ENCODE results near the gene TAF12.
"Not testable (repeated sequence)": the region's sequence is repeated elsewhere in the genome, so short reads cannot be mapped to it uniquely, and the experiment has no call there.

TAF12 gene, protein sequence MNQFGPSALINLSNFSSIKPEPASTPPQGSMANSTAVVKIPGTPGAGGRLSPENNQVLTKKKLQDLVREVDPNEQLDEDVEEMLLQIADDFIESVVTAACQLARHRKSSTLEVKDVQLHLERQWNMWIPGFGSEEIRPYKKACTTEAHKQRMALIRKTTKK

DNA sequence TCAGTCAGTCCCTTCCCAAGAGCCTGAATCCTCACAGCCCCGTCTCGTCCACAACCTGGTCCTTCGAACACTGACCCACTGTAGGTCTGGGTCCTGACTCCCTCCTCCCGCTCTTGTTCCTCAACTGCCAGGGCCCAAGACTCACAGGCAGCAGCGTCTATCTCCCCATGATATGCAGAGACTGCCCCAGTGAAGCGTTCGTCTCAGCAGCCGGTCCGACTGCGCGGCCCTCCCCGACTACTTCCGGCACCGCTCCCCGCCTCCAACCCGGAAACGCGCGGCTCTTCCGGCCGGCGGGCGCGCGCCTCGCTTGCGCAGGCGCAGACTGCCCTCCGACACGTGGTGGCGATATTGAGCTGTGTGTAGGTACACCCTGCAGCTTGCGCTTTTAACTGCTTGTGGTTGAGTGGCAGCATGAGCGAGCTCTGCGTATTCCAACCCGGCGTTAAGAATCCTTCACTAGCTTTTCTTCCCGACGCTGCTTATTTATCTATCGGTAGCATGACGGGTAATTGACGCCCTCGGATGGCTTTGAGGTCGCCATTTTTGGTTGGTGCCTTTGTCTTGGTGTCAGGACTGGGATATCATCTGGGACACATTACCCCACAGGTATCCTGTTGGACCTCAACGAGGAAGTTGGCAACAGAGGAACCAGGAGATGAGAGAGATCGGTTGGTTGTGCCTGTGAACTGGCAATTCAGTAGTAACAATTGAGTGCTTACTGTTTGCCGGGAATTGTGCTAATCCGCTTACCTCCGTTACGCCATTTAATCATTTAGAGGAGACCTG, at the start of gene TAF12:
Gene TAF12 (minus strand): TSS at position 221 of the 789 bp plus-strand sequence. CDS start 20,986 bp downstream, outside the sequence.
- no peak for FAIRE-seq

DNA sequence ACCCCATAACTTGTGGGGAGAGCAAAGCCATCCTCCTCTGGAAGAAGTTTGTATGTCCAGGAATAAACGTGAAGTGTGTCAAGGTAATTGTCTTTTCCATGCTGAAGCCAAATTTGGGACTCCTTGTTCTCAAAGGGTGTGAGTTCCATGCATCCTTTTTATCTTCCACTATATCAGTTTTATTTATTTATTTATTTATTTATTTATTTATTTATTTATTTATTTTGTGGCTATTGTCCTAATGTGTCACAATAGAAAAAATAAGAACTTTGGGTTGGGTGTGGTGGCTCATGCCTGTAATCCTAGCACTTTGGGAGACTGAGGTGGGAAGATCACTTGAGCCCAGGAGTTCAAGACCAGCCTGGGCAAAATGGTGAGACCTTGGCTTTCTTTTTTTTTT, 48.8 kb upstream of the TAF12 start:
- FAIRE-seq = not testable (repeated sequence)

DNA sequence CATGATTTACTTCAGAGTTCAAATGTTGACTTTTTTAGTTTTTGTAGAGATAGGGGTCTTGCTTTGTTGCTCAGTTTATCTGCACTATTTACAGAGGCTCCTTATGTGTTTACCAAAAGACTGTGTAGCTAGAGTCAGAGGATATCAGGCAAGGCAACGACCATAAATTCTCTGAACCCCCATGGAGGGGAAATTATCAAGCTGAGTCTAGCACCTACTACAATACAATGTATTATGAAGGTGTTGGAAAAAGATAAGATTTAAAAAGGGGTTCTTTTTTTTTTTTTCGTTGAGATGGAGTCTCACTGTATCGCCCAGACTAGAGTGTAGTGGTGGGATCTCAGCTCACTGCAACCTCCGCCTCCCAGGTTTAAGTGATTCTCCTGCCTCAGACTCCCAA, 42.1 kb upstream of the TAF12 start:
- no peak for FAIRE-seq

DNA sequence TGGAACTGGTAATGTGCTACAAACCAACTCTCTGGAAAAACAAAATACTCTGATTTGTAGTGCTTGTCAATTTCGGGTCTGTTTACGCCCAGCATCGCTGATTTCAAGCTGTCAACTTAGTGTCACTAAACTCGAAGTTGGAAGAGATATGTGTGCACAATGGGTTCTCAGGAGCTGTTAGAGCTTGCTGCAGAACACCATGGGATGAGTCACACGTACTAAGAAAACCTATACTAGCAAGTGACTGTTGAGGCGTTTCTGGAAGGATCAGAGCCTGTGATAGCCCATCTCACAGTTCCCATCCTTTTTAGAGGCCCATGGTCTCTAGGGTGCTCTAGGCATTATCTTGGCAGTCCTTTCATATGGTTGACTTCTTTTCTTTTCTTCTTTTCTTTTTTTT, 40.0 kb upstream of the TAF12 start:
- no peak for FAIRE-seq

DNA sequence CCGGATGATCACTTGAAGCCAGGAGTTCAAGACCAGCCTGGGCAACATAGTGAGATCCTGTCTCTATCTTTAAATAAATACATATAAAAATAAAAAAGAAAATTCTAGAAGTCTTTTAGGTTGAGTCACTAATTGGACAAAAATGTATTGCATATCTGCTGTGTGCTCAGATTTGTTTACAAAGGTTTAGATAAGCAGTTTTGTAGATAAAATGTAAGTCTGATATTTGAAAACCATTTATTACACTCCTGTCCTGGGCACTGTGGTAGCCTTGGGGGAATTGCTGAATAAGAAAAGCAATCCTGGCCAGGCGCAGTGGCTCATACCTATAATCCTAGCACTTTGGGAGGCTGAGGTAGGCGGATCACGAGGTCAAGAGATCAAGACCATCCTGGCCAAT, 37.3 kb upstream of the TAF12 start:
- no peak for FAIRE-seq

DNA sequence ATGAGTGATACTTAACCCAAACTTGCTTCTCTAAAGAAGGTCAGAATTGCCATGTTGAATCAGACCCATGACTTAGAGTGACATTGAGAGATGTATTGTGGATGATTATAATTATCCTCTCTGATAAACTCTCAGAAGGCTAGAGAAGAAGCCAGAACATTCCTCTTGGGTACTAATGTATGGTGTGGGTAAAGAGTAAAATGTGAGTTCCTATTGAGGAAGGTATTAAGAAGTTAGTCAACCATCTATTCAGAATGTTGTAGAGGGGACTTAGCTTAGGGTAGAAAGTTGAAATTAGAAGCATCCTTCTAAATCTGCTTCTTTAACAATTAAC, 33.0 kb upstream of the TAF12 start:
- FAIRE-seq = no peak

DNA sequence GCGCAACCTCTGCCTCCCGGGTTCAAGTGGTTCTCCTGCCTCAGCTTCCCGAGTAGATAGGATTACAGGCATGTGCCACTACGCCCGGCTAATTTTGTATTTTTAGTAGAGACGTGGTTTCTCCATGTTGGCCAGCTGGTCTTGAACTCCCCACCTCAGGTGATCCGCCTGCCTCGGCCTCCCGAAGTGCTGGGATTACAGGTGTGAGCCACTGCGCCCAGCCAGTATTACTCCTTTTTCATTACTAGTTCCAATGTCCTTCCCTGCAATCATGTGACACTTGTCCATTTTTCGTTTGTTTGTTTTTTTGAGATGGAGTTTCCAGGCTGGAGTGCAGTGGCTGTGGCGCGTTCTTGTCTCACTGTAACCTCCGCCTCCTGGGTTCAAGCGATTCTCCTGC, 30.1 kb upstream of the TAF12 start:
- FAIRE-seq = not testable (repeated sequence)

DNA sequence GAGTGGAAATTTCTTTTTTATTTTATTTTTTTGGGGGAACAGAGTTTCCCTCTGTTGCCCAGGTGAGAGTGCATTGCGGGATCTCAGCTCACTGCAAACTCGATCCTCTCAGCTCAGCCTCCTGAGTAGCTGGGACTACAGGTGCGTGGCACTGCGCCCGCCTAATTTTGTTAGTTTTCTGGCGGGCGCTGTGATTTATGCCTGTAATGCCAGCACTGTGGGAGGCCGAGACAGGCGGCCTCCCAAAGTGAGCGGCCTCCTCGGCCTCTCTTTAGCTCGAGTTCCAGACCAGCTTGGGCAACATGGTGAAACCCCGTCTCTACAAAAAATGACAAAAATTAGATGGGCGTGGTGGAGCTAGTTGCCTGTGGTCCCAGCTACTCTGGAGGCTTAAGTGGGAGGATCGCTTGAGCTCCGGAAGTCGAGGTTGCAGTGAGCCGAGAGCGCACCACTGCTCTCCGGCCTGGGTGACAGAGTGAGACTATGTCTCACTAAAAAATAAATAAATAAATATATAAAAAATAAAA, 28.4 kb upstream of the TAF12 start:
- no peak for FAIRE-seq

DNA sequence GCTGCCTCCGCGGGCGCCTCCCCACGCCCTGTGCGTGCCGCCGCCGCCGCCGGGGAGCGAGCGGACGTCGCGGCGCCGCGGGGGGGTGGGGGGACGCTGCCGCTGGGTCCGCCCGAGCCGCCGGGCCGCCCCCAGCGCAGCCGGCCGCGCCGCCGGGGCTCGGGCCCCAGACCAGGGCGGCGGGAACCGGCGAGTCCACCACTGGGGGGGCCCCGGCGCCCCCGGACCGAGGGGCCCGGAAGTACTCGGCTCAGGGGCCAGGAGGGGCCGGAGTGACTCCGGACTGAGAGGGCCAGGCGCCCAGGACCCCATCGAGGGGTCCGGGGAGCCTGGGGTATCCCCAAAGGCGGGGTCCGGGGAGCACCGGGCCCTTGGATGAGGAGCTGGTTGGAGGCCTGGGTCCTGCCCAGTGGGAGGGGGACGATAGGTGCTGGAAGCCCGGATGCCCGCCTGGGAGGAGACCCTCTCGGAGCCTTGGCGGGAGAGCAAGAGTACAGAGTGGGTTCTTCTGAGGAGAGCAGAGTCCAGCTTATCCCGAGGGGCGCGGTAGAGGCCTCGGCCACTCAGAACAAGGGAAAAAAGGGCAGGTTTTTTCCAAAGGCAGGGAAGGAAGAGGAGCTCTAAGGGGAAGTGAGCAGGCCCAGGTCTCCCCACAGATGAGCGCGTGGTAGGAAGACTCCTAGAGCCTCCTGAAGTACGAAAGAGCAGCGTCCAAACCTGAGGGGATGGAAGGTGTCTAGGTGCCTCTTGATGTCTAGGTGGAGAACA, 26.3 kb upstream of the TAF12 start:
- FAIRE-seq = no peak

DNA sequence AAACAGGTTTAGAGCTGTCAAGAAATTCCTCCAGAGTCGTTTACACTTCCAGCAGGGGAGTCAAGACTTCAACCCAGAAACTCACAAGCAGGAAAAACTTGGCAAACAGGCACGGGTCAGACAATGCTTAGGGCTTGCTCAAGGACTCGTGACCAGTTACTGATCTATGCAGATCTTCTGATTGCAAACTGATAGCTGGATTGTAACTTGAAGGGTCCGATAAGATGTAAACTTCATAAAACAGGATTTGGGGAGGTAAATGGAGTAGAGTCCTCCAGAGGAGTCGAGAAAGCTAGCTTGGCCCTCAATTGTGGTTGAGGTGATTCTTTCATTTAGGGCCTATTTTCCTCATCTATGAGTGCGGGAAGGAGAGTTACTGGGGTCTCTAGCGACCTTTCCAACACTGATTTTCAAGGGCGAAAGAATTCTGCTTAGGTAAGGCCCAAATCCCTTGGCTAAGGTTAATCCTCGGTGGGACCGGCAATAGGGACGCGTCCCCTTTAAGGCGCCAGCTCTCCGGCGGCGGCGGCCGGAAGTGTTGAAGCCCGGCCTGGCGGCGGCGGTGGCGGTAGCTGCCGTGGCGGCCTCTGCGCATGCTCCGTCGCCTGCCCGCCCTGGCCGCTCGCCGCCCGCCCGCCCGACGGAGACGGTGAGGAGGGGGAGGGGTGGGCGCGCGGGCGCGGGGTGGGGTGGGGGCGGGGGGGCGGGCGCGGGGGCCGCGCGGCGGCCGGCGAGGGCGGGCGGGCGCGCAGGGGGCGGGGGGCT, 25.5 kb upstream of the TAF12 start, which contains the start of gene GMEB1:
Gene GMEB1 (plus strand): TSS at position 594 of the 765 bp plus-strand sequence. CDS start 14,829 bp downstream, outside the sequence.
- no peak for FAIRE-seq

DNA sequence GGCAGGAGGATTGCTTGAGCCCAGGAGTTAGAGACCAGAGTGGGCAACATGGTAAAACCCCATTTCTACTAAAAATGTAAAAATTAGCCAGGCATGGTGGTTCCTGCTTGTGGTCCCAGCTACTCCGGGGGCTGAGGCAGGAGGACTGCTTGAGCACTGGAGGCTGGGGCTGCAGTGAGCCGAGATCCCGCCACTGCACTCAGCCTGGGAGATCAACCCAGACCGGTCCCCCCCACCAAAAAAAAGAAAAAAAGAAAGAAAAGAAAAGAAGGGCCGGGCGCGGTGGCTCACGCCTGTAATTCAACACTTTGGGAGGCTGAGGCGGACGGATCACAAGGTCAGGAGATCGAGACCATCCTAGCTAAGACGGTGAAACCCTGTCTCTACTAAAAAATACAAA, 23.9 kb upstream of the TAF12 start:
- no peak for FAIRE-seq

DNA sequence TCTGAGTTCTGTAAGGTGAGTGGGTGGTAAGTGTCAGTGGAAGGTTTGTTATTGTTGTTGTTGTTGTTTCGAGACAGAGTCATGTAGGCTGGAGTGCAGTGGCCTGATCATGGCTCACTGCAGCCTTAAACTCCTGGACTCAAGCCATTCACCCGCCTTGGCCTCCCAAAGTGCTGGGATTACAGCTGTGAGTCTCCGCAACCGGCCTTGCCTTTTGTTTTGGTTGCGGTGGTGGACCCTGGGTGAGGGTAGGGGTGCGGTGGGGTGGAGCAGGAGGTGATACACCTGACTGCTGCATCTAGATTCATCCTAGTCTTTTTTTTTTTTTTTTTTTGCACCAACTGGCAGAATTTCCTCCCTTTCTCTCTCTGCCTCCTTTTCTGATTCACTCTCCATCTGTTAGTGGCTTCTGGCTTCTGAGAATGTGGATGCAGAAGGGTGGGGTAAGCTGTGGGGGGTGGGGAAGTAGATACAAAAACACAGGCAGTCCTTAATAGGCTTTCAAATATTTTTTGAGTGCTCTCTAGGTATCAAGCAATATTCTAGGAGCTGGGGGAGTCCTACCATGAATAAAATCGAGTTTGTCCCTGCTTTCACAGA, 21.1 kb upstream of the TAF12 start:
- FAIRE-seq = no peak

DNA sequence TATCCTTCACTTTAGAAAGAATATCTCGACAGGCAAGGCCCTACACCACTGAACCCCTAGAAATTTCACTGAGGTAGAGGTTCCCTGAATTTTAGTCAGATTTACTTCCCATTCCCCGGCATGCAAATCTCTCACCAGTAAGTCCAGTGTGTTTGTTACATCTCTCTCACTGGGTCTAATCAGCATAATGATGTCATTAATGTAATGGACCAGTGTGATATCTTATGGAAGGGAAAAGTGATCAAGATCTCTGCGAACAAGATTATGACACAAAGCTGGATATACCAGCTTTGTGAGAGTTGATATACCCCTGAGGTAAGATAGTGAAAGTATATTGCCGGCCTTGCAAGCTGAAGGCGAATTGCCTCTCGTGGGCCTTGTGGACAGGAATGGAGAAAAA, 13.5 kb upstream of the TAF12 start:
- no peak for FAIRE-seq

DNA sequence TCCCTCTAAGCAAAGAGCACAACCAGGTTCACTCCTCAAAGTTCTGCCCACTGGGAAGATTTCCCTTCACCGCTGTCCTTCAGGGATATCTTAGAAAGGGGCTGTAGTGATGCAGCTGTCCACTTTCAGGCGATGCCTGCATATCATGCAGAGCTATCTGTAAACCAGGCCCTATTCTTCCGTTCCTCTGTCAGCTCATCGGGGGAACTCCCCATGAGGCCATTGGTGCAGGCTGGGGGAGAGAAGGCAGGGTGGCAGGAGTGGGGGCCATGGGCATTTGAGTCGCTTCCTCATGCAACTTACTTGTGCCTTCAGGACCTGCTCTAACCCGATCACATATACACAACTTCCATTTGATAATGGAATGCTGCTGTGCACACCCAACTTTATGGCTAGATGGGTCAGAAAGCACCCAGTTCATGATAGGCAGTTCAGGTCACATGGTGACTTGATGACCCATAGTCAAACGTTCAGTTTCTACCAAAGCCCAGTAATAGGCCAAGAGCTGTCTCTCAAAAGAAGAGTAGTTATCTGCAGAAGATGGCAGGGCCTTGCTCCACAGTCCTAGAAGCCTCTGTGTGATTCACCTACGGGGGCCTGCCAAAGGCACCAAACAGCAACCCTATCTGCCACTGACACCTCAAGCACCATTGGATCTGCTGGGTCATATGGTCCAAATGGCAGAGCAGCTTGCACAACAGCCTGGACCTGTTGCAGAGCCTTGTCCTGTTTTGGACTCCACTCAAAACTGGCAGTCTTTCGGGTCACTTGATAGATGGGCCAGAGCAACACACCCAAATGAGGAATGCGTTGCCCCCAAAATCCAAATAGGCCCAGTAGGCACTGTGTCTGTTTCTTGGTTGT, 12.8 kb upstream of the TAF12 start:
- not testable (repeated sequence) for FAIRE-seq

DNA sequence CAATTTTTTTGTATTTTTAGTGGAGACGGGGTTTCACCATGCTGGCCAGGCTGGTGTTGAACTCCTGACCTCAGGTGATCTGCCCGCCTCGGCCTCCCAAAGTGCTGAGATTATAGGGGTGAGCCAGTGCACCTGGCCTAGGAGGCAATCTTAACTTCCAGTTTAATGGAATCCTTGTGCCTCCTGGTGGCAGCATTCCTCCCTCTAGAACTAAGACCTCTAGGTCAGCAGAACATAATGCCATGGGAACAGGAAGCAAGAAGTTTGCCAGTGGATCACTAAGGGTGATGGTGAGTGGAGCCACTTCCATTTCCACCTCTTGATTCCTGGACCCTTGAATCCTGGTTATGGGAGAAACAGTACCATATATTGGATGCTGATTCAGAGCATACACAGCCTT, 11.0 kb upstream of the TAF12 start:
- not testable (repeated sequence) for FAIRE-seq

DNA sequence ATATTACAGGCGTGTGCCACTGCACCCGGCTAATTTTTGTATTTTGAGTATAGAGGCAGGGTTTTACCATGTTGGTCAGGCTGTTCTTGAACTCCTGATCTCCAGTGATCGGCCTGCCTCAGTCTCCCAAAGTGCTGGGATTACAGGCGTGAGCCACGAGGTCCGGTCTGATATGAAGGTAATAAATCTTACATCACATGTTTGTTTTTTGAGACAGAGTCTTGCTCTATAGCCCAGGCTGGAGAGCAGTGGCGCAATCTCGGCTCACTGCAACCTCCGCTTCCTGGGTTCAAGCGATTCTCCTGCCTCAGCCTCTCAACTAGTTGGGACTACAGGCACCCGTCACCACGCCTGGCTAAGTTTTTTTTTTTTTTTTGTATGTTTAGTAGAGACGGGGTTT, 10.2 kb upstream of the TAF12 start:
- FAIRE-seq = not testable (repeated sequence)

DNA sequence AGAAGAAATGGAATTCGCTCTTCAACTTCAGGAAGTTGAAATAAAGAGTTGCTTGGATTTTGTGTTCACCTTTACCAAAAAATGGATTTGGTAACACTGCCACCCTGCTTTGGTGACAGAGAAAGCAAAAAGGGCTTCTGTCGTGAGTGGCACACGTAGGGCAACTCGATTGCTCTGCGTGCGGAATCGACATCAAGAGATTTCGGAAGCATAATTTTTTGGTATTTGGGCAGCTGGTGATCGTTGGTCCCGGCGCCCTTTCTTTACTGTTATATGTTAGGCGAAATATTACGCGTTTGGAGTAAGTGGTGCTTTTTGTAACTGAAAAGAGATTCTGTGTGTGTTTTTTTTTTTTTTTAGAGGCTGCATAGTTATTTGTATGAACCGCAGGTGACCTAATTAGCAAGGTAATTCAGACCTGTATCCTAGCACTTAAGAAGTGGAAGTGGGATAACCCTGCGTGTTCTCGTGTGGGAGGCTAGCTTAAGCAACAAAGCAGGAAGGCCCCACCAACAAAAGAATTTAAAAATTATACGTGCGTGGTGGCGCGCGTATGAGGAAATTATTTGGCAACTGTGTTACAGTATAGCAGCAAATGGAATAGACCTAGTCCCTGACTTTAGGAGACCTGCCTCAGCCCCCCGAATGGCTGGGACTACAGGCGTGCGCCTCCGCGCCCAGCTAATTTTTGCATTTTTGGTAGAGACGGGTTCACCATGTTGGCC, 5.8 kb upstream of the TAF12 start, which contains the start of gene RNU11:
Gene RNU11 (plus strand): TSS at position 127 of the 725 bp plus-strand sequence.
- no peak for FAIRE-seq

DNA sequence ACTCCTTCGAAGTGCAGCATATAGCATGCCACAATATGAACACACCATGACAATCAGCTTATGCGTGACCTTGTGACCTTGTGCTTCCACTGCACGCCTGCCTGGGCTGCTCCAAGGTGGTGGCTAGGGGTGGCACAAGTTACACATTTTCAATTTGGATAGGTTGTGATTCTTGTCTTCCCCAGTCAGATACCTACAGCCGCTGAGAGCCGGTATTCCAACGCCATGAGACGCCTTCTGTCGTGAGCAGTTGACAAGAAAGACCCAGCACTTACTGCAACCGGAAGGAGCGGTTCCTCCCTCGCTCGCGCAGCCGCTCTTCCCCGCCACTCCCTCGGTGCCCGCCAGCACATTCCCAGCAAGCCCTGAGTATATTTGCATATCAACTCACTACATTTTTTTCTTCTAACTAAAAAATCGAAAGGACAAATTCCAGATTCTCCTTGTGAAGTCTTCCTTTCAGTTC, 5.2 kb upstream of the TAF12 start:
- FAIRE-seq = peak; percentile 41

DNA sequence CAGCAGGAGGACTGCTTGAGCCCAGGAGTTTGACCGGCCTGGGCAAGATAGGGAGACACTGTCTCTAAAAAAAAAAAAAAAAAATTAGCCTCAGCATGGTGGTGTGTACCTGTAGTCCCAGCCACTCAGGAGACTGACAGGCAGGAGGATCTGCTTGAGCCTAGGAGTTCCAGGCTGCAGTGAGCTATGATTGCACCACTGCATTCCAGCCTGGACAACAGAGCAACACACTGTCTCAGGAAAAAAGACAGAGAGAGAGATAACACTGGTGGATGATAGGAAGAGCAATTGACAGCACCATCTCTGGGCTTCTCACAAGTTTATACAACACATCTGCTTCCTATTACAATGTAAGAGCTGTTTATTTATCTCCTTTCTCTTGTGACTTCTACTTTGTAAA, 3.2 kb upstream of the TAF12 start:
- no peak for FAIRE-seq

DNA sequence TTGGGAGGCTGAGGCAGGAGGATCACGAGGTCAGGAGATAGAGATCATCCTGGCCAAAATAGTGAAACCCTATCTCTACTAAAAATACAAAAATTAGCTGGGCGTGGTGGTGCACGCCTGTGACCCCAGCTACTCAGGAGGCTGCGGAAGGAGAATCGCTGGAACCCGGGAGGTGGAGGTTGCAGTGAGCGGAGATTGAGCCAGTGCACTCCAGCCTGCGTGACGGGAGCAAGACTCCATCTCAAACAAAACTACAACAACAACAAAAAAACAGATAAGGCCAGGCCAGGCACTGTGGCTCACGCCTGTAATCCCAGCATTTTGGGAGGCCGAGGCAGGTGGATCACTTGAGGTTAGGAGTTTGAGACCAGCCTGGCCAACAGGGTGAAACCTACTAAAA, 2.5 kb upstream of the TAF12 start:
- FAIRE-seq = not testable (repeated sequence)
